HG03135 (cell line): ENCODE results near the gene ZCRB1.
A peak's percentile ranks its signal among the peaks of the same experiment; 100 is the strongest.
"Not testable (repeated sequence)": the region's sequence is repeated elsewhere in the genome, so short reads cannot be mapped to it uniquely, and the experiment has no call there.

ENCODE experiments used
- ATAC-seq: cut with Tn5 transposase; IDR thresholded peaks from one replicate; pipeline ENCODE4 v1.9.1; 2021; ENCODE audit warnings: mild to moderate bottlenecking, moderate library complexity; ENCODE audit not compliant: unreplicated experiment

Gene ZCRB1

DNA sequence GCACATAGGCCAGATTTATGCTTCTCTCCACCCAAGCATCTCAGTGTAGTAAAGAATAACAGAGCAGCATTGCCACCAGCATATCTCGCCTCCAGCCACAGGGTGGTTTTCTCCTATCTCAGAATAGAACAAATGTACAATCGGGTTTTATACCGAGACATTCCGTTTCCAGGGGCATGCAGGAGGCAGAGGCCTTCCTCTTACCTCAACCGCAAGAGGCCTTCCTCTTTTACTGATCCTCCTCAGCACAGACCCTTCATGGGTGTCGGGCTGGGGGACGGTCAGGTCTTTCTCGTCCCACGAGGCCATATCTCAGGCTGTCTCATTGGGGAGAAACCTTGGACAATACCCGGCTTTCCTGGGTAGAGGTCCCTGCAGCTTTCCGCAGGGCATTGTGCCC, 4.2 kb upstream of the ZCRB1 start:
- not testable (repeated sequence) for ATAC-seq

- ATAC-seq = no peak
These were observed 1.3 kb upstream of the ZCRB1 start for GRCh38 chr12:42327227-42327590.

- peak; percentile 23 for ATAC-seq
These were observed 790 bp upstream of the ZCRB1 start for GRCh38 chr12:42326541-42327226.

DNA sequence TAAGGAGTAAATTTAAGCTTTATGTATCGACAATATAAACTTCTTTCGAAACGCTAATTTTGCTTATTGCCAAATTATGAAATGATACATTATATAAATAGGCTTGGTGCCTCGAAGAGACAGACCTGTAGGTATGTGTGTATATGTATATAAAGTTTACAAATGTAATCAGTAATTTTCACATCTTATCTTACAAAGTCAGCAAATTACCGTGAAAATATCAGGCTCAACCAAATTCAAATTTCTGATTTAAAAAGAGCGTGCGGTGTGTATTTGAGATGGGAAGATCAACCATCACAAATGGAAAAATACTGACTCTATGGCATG, 605 bp downstream of the ZCRB1 start:
- ATAC-seq = no peak

GRCh38 chr12:42323856-42324255, 2.0 kb downstream of the ZCRB1 start:
- no peak for ATAC-seq

DNA sequence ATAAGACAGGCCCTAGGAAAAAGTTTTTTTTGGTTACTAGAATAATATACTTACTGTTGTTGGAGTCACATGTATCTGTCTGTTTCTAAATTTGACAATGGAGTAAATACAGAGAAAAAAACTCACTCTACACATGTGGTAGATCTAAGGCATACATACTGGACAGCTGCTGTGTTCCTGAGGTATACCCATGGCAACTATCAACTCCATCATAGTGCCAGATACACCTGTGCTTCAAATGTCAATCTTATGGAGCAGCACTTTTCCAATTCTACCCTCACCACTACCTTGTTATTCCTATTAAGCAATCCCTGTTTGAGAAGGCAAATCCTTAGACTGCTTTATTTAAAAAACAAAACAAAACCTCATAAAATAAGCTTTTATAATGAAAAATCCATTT, 3.3 kb downstream of the ZCRB1 start:
- ATAC-seq = no peak

DNA sequence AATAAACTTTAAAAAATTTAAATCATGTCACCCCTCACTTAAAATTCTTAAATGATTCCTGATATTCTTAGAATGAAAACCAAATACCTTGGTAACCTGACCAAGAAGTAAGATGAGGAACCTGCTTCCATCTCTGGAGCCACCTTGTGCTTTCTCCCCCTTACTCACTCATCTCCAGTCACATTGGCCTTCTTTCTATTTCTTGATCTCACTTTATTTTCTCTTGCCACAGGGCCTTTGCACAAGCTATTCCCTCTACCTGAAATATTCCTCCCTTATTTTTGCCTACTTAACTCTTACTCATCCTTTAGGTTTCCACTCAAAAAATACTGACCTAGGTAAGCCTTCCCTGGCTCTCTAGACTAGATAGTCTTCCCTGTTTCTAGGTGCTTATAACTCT, 5.1 kb downstream of the ZCRB1 start:
- ATAC-seq = no peak

DNA sequence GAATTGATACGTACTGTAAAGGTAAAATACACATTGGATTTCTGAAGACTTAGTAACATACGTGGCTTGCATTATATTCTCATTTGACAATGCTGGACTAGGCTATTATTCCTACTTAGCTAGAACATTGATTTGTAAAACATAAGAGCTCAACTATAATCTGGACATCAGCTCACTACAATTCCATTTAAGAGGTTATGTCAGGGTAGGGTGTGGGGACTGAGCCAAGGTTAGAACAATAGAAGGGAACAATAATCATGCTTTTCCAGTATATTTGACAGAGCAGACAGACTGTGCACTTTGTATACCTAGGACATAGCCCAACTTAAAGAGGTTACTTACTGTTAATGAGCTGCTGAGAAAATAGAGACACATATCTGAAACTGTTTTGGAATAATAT, 10.8 kb downstream of the ZCRB1 start:
- ATAC-seq = no peak

GRCh38 chr12:42309996-42310395, 15.9 kb downstream of the ZCRB1 start:
- no peak for ATAC-seq

DNA sequence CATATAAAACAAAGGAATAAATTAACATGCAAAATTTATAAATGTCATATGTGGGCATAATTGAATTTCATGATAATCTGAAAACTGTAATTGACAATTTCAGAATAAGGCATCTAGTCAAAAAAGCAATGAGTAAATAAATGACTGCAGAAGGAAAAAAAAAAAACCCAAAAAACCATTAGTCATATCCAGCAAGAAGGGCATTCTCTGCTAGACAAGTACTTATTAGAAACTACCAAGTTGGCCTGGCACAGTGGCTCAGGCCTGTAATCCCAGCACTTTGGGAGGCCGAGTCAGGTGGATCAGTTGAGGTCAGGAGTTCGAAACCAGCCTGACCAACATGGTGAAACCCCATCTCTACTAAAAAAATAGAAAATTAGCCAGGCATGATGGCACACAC, 17.5 kb downstream of the ZCRB1 start:
- ATAC-seq = no peak

- no peak for ATAC-seq
These were observed 19.6 kb downstream of the ZCRB1 start for GRCh38 chr12:42306297-42306696.

DNA sequence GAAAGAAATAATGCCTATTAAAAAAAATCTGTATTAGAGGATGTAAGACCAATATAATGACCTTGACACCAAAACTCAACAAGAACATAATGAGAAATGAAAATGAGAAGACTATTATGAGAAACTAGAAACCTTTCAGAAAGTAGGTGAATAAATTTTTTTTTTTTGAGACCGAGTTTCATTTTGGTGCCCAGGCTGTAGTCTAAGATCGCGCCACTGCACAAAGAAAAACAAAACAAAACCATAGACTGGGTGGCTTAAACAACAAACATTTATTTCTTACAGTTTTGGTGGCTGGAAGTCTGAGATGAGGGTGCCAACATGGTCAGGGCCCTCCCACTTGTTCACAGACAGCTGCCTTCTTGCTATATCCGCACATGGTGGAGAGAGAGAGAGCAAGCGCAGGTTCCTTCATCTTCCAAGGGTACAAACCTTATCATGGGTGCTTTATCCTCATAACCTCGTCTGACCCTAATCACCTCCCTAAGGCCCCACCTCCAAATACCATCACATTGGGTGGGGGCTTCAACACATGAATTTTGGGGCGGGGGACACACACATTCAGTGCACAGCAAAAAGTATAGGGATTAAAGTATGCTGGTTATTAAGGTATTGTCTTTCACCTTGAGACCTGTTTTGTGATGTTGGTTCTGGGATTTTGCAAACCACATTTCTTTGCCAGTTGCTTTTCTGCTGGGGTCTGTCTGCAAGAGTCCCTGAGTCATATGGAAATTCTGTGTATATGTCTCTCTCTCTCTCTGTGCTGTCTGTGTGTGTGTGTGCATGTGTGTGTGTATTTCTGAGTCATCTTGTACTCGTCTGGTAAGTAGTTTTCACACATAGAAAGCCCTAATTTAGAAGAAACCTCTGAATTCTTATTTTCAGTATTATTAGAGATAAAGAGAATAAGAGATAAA, 26.2 kb downstream of the ZCRB1 start:
- ATAC-seq = peak; percentile 88

DNA sequence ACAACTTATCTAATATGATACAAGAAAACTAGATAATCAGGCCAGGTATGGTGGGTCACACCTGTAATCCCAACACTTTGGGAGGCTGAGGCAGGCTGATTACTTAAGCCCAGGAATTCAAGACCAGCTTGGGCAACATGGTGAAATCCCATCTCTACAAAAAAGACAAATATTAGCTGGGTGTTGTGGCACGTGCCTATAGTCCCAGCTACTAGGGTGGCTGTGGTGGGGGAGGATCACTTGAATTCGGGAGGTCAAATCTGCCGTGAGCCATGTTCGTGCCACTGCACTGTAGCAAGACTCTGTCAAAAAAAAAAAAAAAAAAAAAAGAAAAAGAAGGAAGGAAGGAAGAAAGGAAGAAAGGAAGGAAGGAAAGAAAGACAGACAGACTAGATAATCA, 27.0 kb downstream of the ZCRB1 start:
- no peak for ATAC-seq

- no peak for ATAC-seq
These were observed 29.3 kb downstream of the ZCRB1 start for GRCh38 chr12:42296503-42297109.

DNA sequence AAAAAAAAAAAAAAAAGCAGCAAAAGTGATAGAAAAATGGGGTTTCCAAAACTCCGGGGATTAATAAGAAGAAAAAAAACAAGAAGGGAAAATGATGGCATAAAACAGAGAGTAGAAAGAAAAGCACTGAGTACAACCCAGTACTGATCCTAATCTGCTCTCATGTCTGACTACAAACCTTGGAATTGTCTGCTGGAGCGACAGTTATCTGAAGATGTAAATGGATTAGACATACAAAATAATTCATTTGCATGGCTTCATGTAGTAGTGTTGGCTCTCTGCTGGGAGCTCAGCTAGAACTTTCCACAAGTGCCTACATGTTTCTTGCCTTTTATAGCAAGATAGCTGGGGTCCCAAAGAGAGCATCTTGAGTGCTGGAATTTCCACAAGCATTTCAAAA, 34.2 kb downstream of the ZCRB1 start:
- ATAC-seq = no peak

- no peak for ATAC-seq
These were observed 37.4 kb downstream of the ZCRB1 start for GRCh38 chr12:42288544-42288943.

DNA sequence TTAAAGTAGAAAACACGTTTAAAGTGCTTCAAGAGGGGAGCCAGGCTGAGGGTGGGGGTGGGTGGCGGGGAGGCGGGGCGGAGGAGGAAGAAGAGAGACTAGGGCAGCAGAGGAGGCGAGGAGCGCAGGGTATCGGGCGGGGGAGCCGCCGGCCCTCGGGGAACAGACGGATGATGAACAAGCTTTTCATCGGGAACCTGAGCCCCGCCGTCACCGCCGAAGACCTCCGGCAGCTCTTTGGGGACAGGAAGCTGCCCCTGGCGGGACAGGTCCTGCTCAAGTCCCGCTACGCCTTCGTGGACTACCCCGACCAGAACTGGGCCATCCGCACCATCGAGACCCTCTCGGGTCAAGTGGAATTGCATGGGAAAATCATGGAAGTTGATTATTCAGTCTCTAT, 39.2 kb downstream of the ZCRB1 start:
- ATAC-seq = no peak

GRCh38 chr12:42285431-42285830, 40.5 kb downstream of the ZCRB1 start:
- ATAC-seq = no peak

GRCh38 chr12:42284876-42285275, 41.0 kb downstream of the ZCRB1 start:
- ATAC-seq = no peak

- ATAC-seq = no peak
These were observed 41.7 kb downstream of the ZCRB1 start for GRCh38 chr12:42284157-42284556.

- ATAC-seq = no peak
These were observed 42.2 kb downstream of the ZCRB1 start for GRCh38 chr12:42283739-42284138.

- ATAC-seq = no peak
These were observed 43.6 kb downstream of the ZCRB1 start for GRCh38 chr12:42282294-42282693.
